ENCODE measurements around the gene ADAD2.

GRCh38 chr16:84159007-84159406, 31.9 kb upstream of the ADAD2 start:
- no peak for TF ChIP-seq CTCF (conservative IDR thresholded peaks at IDR 0.05; ENCODE audit: low read length)
- TF ChIP-seq EZH2phosphoT487 (IDR thresholded peaks at IDR 0.05; ENCODE audit: borderline replicate concordance, low read depth, low read length) = no peak
